Measurements from ENCODE around the gene TMEM143. TPM values are rescaled to one million over a fixed set of nuclear protein-coding genes. Genes with fewer than 3 reads are reported as not detected.

Gene TMEM143
- total RNA-seq, 2 donors from 2014 or later = 20.4 to 43.8 TPM

DNA sequence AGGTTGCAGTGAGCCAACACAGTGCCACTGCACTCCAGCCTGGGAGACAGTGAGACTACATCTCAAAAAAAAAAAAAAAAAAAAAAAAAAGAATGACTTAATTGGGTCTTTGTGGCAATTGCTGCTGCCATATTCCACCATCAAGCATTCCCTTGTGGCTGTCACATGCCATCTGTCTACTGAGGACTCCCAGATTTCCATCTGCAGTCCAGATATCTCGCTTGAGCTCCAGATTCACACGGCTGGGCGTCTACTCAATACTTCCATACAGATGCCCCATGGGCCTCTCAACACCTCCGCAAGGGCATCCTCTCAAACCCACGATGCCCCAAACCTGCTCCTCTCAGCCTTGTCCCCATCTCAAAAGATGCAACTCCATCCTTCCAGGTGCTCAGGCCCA, 12.9 kb downstream of the TMEM143 start:
- no peak for DNase-seq (ENCODE audit: low spot score)
- H3K36me3 ChIP-seq = no peaks in the 10 kb centered on the region
- H3K27me3 ChIP-seq = no peaks in the 10 kb centered on the region
- H3K27ac ChIP-seq = no peak overlapping the region
- H3K9me3 ChIP-seq = no peaks in the 10 kb centered on the region
- TF ChIP-seq, protein P1, sequence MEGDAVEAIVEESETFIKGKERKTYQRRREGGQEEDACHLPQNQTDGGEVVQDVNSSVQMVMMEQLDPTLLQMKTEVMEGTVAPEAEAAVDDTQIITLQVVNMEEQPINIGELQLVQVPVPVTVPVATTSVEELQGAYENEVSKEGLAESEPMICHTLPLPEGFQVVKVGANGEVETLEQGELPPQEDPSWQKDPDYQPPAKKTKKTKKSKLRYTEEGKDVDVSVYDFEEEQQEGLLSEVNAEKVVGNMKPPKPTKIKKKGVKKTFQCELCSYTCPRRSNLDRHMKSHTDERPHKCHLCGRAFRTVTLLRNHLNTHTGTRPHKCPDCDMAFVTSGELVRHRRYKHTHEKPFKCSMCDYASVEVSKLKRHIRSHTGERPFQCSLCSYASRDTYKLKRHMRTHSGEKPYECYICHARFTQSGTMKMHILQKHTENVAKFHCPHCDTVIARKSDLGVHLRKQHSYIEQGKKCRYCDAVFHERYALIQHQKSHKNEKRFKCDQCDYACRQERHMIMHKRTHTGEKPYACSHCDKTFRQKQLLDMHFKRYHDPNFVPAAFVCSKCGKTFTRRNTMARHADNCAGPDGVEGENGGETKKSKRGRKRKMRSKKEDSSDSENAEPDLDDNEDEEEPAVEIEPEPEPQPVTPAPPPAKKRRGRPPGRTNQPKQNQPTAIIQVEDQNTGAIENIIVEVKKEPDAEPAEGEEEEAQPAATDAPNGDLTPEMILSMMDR (IDR thresholded peaks at IDR 0.05) = no peak
- no peak overlapping the region for H3K4me3 ChIP-seq
- peaks cover 0 to 7% of the 10 kb centered on the region in 2 donors for H3K4me1 ChIP-seq

DNA sequence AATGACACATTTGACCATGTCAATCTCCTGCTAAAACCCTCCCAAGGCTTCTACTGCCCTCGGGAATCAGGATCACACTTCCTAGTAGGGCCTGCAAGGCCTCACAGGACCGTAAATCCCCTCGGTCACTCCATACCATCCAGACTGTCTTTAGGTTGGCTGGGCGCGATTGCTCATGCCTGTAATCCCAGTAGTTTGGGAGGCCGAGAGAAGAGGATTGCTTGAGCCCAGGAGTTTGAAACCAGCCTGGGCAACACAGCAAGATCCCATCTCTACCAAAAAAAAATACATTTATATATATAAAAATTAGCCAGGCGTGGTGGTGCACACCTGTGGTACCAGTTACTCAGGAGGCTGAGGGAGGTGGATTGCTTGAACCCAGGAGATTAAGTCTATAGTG, 15.0 kb downstream of the TMEM143 start:
- no peaks in the 10 kb centered on the region for H3K27me3 ChIP-seq
- no peak overlapping the region for H3K27ac ChIP-seq
- no peaks in the 10 kb centered on the region for H3K9me3 ChIP-seq
- no peak overlapping the region for H3K4me3 ChIP-seq
- TF ChIP-seq, protein P1 (IDR thresholded peaks at IDR 0.05) = no peak
- no peak for DNase-seq (ENCODE audit: low spot score)
- H3K36me3 ChIP-seq = no peaks in the 10 kb centered on the region
- peaks cover 0 to 7% of the 10 kb centered on the region in 2 donors for H3K4me1 ChIP-seq

DNA sequence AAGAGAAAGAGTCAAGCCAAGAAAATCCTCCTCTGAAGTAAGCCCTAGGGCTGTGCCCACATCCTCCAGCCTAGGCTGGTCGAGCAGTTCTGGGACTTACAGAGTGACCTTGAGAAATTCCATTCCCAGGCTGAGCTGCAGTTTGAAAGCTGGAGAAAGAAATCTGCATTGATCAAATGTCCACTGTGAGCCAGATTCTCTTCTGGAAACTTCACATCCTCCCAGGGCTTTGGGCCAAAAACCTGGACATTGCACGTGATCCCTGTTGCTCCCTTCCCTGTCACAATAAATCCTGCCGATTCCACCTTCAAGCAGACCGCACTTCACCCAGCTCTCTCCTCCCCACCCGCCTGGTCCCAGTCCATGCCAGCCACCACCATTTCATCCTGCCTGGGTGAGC, 15.7 kb downstream of the TMEM143 start:
- H3K27me3 ChIP-seq = no peaks in the 10 kb centered on the region
- H3K36me3 ChIP-seq = no peaks in the 10 kb centered on the region
- peaks cover 0 to 7% of the 10 kb centered on the region in 2 donors for H3K4me1 ChIP-seq
- no peak for DNase-seq (ENCODE audit: low spot score)
- TF ChIP-seq, protein P1 (IDR thresholded peaks at IDR 0.05) = no peak
- no peak overlapping the region for H3K4me3 ChIP-seq
- no peaks in the 10 kb centered on the region for H3K9me3 ChIP-seq
- no peak overlapping the region for H3K27ac ChIP-seq

DNA sequence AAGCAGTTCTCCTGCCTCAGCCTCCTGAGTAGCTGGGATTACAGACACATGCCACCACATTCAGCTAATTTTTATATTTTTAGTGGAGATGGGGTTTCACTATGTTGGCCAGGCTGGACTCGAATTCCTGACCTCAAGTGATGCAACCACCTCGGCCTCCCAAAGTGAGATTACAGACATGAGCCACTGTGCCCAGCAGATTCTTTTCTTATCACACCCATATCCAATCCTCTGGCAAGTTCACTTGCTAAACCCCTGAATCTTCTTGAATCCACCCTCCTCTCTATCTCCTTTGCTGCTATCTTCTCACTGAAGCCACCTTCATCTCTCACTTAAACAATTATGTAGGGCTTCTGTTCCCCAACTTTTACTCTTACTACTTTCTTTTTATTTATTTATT, 17.5 kb downstream of the TMEM143 start:
- Histone ChIP-seq H3K4me3 (no peak overlapping the region), H3K4me1 (peaks cover 0 to 7% of the 10 kb centered on the region in 2 donors), H3K27me3 (no peaks in the 10 kb centered on the region), H3K9me3 (no peaks in the 10 kb centered on the region), H3K27ac (no peak overlapping the region), H3K36me3 (no peaks in the 10 kb centered on the region)
- DNase-seq (ENCODE audit: low spot score) = no peak
- TF ChIP-seq, protein P1 (IDR thresholded peaks at IDR 0.05) = no peak

DNA sequence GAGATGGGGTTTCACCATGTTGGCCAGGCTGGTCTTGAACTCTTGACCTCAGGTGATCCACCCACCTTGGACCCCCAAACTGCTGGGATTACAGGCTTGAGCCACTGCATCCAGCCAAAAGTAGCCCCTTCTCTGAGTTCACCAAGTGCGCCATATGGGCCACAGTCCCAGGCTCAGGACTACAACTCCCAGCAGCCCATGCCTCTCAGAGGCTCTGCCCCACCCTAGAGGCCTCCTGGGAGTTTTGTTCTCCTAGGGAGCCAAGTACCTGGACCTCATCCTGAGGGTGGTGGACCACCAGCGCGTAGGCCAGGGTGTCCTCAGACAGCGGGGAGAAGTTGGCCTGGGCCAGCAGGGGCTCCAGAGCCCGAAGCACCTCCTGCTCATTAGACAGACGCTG, 18.8 kb downstream of the TMEM143 start:
- no peaks in the 10 kb centered on the region for H3K27me3 ChIP-seq
- no peak overlapping the region for H3K4me3 ChIP-seq
- peaks cover 0 to 7% of the 10 kb centered on the region in 2 donors for H3K4me1 ChIP-seq
- no peak for DNase-seq (ENCODE audit: low spot score)
- H3K9me3 ChIP-seq = no peaks in the 10 kb centered on the region
- H3K27ac ChIP-seq = no peak overlapping the region
- TF ChIP-seq, protein P1 (IDR thresholded peaks at IDR 0.05) = no peak
- no peaks in the 10 kb centered on the region for H3K36me3 ChIP-seq

DNA sequence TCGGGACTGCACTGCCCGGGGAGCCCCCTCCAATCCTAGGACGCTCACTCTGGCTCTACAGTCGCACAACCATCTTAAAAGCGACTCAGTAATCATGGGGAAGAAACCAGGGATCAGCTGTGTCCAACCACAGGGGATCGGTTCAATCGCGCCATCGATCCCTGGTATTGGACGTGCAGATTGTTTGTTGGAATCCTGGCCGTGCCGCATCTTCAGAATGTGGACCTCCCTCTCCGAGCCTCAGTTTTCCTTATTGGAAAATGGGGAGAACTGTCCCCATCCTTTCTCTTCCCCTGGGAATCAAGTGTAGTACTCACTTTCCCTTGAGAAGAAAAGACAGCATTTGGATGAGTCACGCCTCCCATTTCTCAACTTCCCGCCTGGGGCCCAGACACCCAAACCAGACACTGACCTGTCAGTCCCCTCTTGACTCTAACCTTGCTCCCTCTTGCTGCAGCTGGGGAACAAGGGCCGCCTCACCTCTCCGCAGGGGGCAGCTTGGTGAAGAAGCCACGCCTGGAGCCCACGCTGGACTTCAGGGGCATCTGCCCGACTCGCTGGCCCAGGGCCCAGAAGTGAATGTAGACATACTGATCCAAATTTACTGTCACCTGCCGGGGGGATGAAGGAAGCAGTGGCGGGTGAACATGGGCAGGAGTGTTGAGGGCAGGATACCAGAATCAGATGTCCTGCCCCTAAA, 20.7 kb downstream of the TMEM143 start:
- no peaks in the 10 kb centered on the region for H3K27me3 ChIP-seq
- TF ChIP-seq, protein P1 (IDR thresholded peaks at IDR 0.05) = no peak
- no peak overlapping the region for H3K4me3 ChIP-seq

More for the DNA sequence above, 20.7 kb downstream of the TMEM143 start:
- Histone ChIP-seq H3K9me3 (no peaks in the 10 kb centered on the region), H3K4me1 (peaks cover 0 to 1% of the 10 kb centered on the region in 2 donors), H3K27ac (no peak overlapping the region), H3K36me3 (no peaks in the 10 kb centered on the region)
- no peak for DNase-seq (ENCODE audit: low spot score)

All from right atrium auricular region (tissue), 2 donors.